Fibroblast of the aortic adventitia (primary cell): ENCODE measurements around the gene SLC2A14. TPM values are rescaled to one million over a fixed set of nuclear protein-coding genes. Genes with fewer than 3 reads are reported as not detected.
"Not testable (repeated sequence)": the region's sequence is repeated elsewhere in the genome, so short reads cannot be mapped to it uniquely, and the experiment has no call there.

Experiments
- DNase-seq: peaks from one replicate; pipeline ENCODE4 v3.0.0-alpha.2; 2010; ENCODE audit warnings: low read depth
- H3K4me3 ChIP-seq: 2 replicates; pipeline ENCODE4 v1.5.1; 2011; ENCODE audit warnings: low read depth, mild to moderate bottlenecking, control low read depth, low read length, moderate library complexity
- total RNA-seq: library from RNA; depleted of rRNA; stranded (reverse); fragments of >200 nt; gene quantifications from 2 replicates; pipeline ENCODE4 v1.2.3, GENCODE V29; 2012; ENCODE audit warnings: low replicate concordance
- TF ChIP-seq, protein P1 (sequence below): IDR thresholded peaks from 2 replicates; pipeline ENCODE4 v1.5.1; 2011; ENCODE audit warnings: mild to moderate bottlenecking, low read length, control low read depth, inconsistent platforms; ENCODE audit not compliant: insufficient read depth

The SLC2A14 gene
- total RNA-seq, 1 donor, result not detected

GRCh38 chr12:7877420-7877819 lies 4.7 kb upstream of the SLC2A14 start:
- no peak for DNase-seq

GRCh38 chr12:7870335-7870734 lies 2.4 kb downstream of the SLC2A14 start:
- H3K4me3 ChIP-seq, result no peak overlapping the region
- TF ChIP-seq, protein P1, sequence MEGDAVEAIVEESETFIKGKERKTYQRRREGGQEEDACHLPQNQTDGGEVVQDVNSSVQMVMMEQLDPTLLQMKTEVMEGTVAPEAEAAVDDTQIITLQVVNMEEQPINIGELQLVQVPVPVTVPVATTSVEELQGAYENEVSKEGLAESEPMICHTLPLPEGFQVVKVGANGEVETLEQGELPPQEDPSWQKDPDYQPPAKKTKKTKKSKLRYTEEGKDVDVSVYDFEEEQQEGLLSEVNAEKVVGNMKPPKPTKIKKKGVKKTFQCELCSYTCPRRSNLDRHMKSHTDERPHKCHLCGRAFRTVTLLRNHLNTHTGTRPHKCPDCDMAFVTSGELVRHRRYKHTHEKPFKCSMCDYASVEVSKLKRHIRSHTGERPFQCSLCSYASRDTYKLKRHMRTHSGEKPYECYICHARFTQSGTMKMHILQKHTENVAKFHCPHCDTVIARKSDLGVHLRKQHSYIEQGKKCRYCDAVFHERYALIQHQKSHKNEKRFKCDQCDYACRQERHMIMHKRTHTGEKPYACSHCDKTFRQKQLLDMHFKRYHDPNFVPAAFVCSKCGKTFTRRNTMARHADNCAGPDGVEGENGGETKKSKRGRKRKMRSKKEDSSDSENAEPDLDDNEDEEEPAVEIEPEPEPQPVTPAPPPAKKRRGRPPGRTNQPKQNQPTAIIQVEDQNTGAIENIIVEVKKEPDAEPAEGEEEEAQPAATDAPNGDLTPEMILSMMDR, result no peak
- DNase-seq, result no peak

More at GRCh38 chr12:7877420-7877819, 4.7 kb upstream of the SLC2A14 start:
- TF ChIP-seq, protein P1, result no peak
- H3K4me3 ChIP-seq, result no peak overlapping the region

DNA sequence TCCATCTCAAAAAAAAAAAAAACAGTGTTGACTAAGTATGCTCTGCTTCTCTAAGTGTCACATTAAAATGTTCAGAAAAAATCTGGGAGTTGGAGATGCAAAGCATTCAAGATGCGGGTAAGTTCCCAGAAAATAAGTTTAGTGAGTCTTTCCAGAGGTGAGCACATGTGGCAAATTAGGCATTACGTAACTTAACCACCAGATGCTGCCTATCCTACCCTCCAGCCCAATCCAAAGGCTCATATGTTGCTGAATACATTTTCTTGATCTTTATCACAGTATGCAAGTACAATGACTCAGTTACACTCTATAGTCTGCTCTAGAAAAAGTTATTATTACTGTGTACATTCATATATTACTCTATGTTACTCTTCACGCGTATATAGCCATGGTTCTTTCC lies 3.6 kb downstream of the SLC2A14 start:
- TF ChIP-seq, protein P1, result no peak
- peak; percentile 50 for DNase-seq
- no peak overlapping the region for H3K4me3 ChIP-seq

- no peak overlapping the region for H3K4me3 ChIP-seq
- DNase-seq, result peak; percentile 32
- TF ChIP-seq, protein P1, result no peak
Observed at GRCh38 chr12:7868391-7868790, 4.3 kb downstream of the SLC2A14 start.

DNA sequence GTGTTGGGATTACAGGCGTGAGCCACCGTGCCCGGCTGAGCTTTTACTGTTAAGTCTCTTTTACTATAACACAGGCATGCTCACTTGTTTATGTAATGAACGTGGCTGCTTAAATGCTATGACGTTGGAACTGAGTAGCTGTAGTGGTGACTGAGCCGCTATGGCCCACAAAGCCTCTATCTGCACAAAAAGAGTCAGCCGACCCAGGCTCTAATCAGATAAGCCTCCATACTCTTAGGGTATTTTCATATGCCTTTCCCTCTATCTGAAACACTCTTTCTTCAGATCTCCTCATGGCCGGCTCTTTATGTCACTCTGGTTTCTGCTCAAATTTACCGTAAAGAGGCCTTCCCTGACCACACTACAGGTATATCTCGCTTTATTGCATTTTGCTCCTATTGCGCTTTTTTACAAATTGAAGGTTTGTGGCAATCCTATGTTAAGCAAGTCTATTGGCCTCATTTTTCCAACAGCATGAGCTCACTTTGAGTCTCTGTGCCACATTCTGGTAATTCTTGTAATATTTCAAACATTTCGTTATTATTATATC lies 8.0 kb downstream of the SLC2A14 start:
- DNase-seq, result no peak
- no peak overlapping the region for H3K4me3 ChIP-seq
- TF ChIP-seq, protein P1, result no peak

- not testable (repeated sequence) for DNase-seq, H3K4me3 ChIP-seq
Observed at GRCh38 chr12:7862814-7863348, 9.8 kb downstream of the SLC2A14 start.

DNA sequence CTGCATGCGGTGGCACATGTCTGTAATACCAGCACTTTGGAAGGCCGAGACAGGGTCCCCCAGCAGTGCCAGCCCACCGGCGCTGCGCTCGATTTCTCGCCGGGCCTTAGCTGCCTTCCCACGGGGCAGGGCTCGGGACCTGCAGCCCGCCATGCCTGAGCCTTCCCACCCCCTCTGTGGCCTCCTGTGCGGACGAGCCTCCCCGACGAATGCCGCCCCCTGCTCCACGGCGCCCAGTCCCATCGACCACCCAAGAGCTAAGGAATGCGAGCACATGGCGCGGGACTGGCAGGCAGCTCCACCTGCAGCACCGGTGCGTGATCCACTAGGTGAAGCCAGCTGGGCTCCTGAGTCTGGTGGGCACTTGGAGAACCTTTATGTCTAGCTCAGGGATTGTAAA lies 10.4 kb downstream of the SLC2A14 start:
- H3K4me3 ChIP-seq, DNase-seq: not testable (repeated sequence)

GRCh38 chr12:7859552-7859951 lies 13.2 kb downstream of the SLC2A14 start:
- no peak overlapping the region for H3K4me3 ChIP-seq
- DNase-seq, result peak; percentile 67
- TF ChIP-seq, protein P1, result no peak
